ENCODE data around the gene CAMSAP3.

GRCh38 chr19:7645656-7646425 lies 50.2 kb downstream of the CAMSAP3 start:
- TF ChIP-seq, protein P1, sequence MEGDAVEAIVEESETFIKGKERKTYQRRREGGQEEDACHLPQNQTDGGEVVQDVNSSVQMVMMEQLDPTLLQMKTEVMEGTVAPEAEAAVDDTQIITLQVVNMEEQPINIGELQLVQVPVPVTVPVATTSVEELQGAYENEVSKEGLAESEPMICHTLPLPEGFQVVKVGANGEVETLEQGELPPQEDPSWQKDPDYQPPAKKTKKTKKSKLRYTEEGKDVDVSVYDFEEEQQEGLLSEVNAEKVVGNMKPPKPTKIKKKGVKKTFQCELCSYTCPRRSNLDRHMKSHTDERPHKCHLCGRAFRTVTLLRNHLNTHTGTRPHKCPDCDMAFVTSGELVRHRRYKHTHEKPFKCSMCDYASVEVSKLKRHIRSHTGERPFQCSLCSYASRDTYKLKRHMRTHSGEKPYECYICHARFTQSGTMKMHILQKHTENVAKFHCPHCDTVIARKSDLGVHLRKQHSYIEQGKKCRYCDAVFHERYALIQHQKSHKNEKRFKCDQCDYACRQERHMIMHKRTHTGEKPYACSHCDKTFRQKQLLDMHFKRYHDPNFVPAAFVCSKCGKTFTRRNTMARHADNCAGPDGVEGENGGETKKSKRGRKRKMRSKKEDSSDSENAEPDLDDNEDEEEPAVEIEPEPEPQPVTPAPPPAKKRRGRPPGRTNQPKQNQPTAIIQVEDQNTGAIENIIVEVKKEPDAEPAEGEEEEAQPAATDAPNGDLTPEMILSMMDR (IDR thresholded peaks at IDR 0.05; ENCODE audit: low read depth, low read length) = no peak
- no peak for TF ChIP-seq EZH2phosphoT487 (IDR thresholded peaks at IDR 0.05; ENCODE audit: low read depth)
